IMR-90 (cell line): ENCODE data around the gene MGAT4C. TPM values are rescaled to one million over a fixed set of nuclear protein-coding genes. Genes with fewer than 3 reads are reported as not detected.
A peak's percentile ranks its signal among the peaks of the same experiment; 100 is the strongest.

ENCODE experiments used
- ATAC-seq: fragments of 200-7000 bp; cut with Tn5 transposase; 2 replicates; pipeline ENCODE4 v1.9.1; 2020; ENCODE audit warnings: low read depth, mild to moderate bottlenecking, moderate library complexity
- BruUV-seq: library from RNA; stranded (reverse); fragments of 400-500 nt; replicated peaks from 2 replicates; lab custom pipeline; 2021; lab: Mats Ljungman, UMichigan
- CTCF ChIA-PET: fragments of 300-600 bp; formaldehyde crosslinking; extraction: SDS; loops from one replicate; lab custom pipeline; 2021; ENCODE audit warnings: antibody characterized with exemption; lab: Yijun Ruan, JAX
- POLR2A ChIA-PET: fragments of 300-600 bp; sonication (Branson Sonifier 250); formaldehyde crosslinking; loops from one replicate; lab custom pipeline; 2022; ENCODE audit warnings: antibody characterized with exemption; ENCODE audit not compliant: unreplicated experiment; lab: Charles Lee
- DNase-seq: peaks from one replicate; pipeline ENCODE4 v3.0.0; 2013
- H2AFZ ChIP-seq: replicated peaks from 2 replicates; pipeline ENCODE3; 2013; ENCODE audit warnings: low read length, mild to moderate bottlenecking; ENCODE audit not compliant: poor library complexity
- H2AK5ac ChIP-seq: 2 replicates; pipeline ENCODE4 v1.6.1; 2013; ENCODE audit warnings: low read depth, low read length, inconsistent platforms
- H2AK9ac ChIP-seq: replicated peaks from 2 replicates; pipeline ENCODE3; 2013; ENCODE audit warnings: mild to moderate bottlenecking, low read depth, low read length, moderate library complexity; ENCODE audit not compliant: poor library complexity
- H2BK120ac ChIP-seq: 2 replicates; pipeline ENCODE4 v1.6.1; 2013; ENCODE audit warnings: low read depth, low read length, inconsistent platforms
- H2BK15ac ChIP-seq: 3 replicates; pipeline ENCODE4 v1.6.1; 2013; ENCODE audit warnings: low read depth, low read length, inconsistent platforms
- H2BK20ac ChIP-seq: 2 replicates; pipeline ENCODE4 v1.6.1; 2013; ENCODE audit warnings: low read depth, mild to moderate bottlenecking, inconsistent platforms, low read length, moderate library complexity
- H2BK5ac ChIP-seq: 2 replicates; pipeline ENCODE4 v1.6.1; 2013; ENCODE audit warnings: mild to moderate bottlenecking, low read depth, low read length, inconsistent platforms; ENCODE audit not compliant: poor library complexity, severe bottlenecking
- H3K14ac ChIP-seq: replicated peaks from 2 replicates; pipeline ENCODE4 v1.6.1; 2013; ENCODE audit warnings: low read depth, low read length, inconsistent platforms
- H3K18ac ChIP-seq: 2 replicates; pipeline ENCODE4 v1.6.1; 2013; ENCODE audit warnings: low read depth, low read length, control low read depth
- H3K23ac ChIP-seq: 2 replicates; pipeline ENCODE4 v1.6.1; 2013; ENCODE audit warnings: low read depth, low read length, inconsistent platforms
- H3K27ac ChIP-seq: 2 replicates; pipeline ENCODE4 v1.5.1; 2013; ENCODE audit warnings: mild to moderate bottlenecking, control low read depth, low read length; ENCODE audit not compliant: insufficient read depth
- H3K27me3 ChIP-seq: 2 replicates; pipeline ENCODE4 v1.6.1; 2013; ENCODE audit warnings: low read length; ENCODE audit not compliant: control insufficient read depth, insufficient read depth
- H3K36me3 ChIP-seq: 2 replicates; pipeline ENCODE4 v1.6.1; 2013; ENCODE audit warnings: low read length, mixed read lengths; ENCODE audit not compliant: control insufficient read depth, insufficient read depth
- H3K4ac ChIP-seq: 2 replicates; pipeline ENCODE4 v1.6.1; 2013; ENCODE audit warnings: low read depth, low read length, inconsistent platforms
- H3K4me1 ChIP-seq: 2 replicates; pipeline ENCODE4 v1.6.1; 2013; ENCODE audit warnings: low read length, mixed read lengths; ENCODE audit not compliant: control insufficient read depth, insufficient read depth
- H3K4me2 ChIP-seq: 2 replicates; pipeline ENCODE4 v1.6.1; 2013; ENCODE audit warnings: low read depth, mild to moderate bottlenecking, control low read depth, low read length, moderate library complexity
- H3K4me3 ChIP-seq: 2 replicates; pipeline ENCODE4 v1.5.1; 2013; ENCODE audit warnings: low read depth, mild to moderate bottlenecking, control low read depth, low read length, moderate library complexity; ENCODE audit not compliant: insufficient read depth
- H3K56ac ChIP-seq: 2 replicates; pipeline ENCODE4 v1.6.1; 2013; ENCODE audit warnings: low read length, inconsistent platforms; ENCODE audit not compliant: insufficient read depth; ENCODE audit errors: extremely low read depth
- H3K79me1 ChIP-seq, 2 experiments: 2 replicates each; pipeline ENCODE4 v1.6.1; 2013; ENCODE audit warnings: low read length in 2 of 2, inconsistent platforms in 1 of 2, low read depth in 1 of 2
- H3K9ac ChIP-seq: 2 replicates; pipeline ENCODE4 v1.6.1; 2013; ENCODE audit warnings: low read depth, low read length, control low read depth
- H3K9me1 ChIP-seq: 2 replicates; pipeline ENCODE4 v1.6.1; 2013; ENCODE audit warnings: low read length, inconsistent platforms; ENCODE audit not compliant: insufficient read depth
- H3K9me3 ChIP-seq: 2 replicates; pipeline ENCODE4 v1.6.1; 2013; ENCODE audit warnings: low read length; ENCODE audit not compliant: control insufficient read depth, insufficient read depth
- H4K20me1 ChIP-seq: 2 replicates; pipeline ENCODE4 v1.6.1; 2013; ENCODE audit warnings: low read length, inconsistent platforms; ENCODE audit not compliant: insufficient read depth
- H4K5ac ChIP-seq: 2 replicates; pipeline ENCODE4 v1.6.1; 2013; ENCODE audit warnings: mild to moderate bottlenecking, low read depth, low read length, control low read depth
- H4K8ac ChIP-seq, 2 experiments: 2 replicates each; pipeline ENCODE4 v1.6.1; 2013; ENCODE audit warnings: low read depth in 2 of 2, low read length in 2 of 2, control low read depth in 1 of 2, inconsistent platforms in 1 of 2
- H4K91ac ChIP-seq: 2 replicates; pipeline ENCODE4 v1.6.1; 2013; ENCODE audit warnings: low read depth, low read length, inconsistent platforms; ENCODE audit not compliant: insufficient read depth
- CHD1 ChIP-seq: IDR thresholded peaks from 2 replicates; pipeline ENCODE4 v1.6.1; 2012; ENCODE audit warnings: low read depth, low read length, improper control_type of control experiment
- POLR2A ChIP-seq: IDR thresholded peaks from 2 replicates; pipeline ENCODE4 v1.6.1; 2012; ENCODE audit warnings: mild to moderate bottlenecking, low read depth, low read length
- RAD21 ChIP-seq: IDR thresholded peaks from 2 replicates; pipeline ENCODE4 v1.6.1; 2012; ENCODE audit warnings: low read length, improper control_type of control experiment
- WGBS, 2 experiments: methylation state at CpG; one replicate each; pipeline versions ENCODE4 v1.1.5 to v1.1.7; 2013; ENCODE audit warnings: missing lambda C conversion rate in 2 of 2; ENCODE audit not compliant: insufficient read length in 1 of 2; ENCODE audit errors: extremely low coverage in 2 of 2; 5-methylcytosine and 5-hydroxymethylcytosine counted together
- dilution Hi-C: fragments of 300-500 bp; cut with HindIII; formaldehyde crosslinking; loops from one replicate; pipeline ENCODE4 v1.14.3; 2018; ENCODE audit warnings: low sequenced_read_pairs; ENCODE audit not compliant: unreplicated experiment
- in situ Hi-C: fragments of 300-500 bp; cut with MboI; formaldehyde crosslinking; loops from 3 replicates; pipeline ENCODE4 v1.14.3; 2019; ENCODE audit warnings: low sequenced_read_pairs, inconsistent platforms, mixed read lengths
- intact Hi-C: fragments of 100-400 bp; cut with micrococcal nuclease; formaldehyde crosslinking; loops from 2 replicates; pipeline ENCODE4 v1.10.0; 2022
- polyA plus RNA-seq, 3 experiments: library from polyadenylated mRNA; depleted of rRNA; stranded (reverse); fragments of >200 nt; gene quantifications; 2 replicates each; pipeline ENCODE4 v1.2.3, GENCODE V29; 2012; ENCODE audit warnings: low replicate concordance in 1 of 3
- total RNA-seq: library from RNA; depleted of rRNA; stranded (reverse); fragments of >200 nt; gene quantifications from 2 replicates; pipeline ENCODE4 v1.2.3, GENCODE V29; 2012
- TF ChIP-seq, protein P1 (sequence below): fragments of 150-350 bp; IDR thresholded peaks from 2 replicates; pipeline ENCODE4 v1.6.1; 2016; ENCODE audit warnings: low read depth, mild to moderate bottlenecking, low read length, moderate library complexity, borderline replicate concordance
- TF ChIP-seq, protein P2 (sequence below): conservative IDR thresholded peaks from 2 replicates; pipeline ENCODE4 v1.5.1; 2012; ENCODE audit warnings: mild to moderate bottlenecking, low read depth, low read length, improper control_type of control experiment

MGAT4C gene
- total and polyA plus RNA-seq, 2 of the 4 experiments (the other 2 are of a cell fraction): not detected

DNA sequence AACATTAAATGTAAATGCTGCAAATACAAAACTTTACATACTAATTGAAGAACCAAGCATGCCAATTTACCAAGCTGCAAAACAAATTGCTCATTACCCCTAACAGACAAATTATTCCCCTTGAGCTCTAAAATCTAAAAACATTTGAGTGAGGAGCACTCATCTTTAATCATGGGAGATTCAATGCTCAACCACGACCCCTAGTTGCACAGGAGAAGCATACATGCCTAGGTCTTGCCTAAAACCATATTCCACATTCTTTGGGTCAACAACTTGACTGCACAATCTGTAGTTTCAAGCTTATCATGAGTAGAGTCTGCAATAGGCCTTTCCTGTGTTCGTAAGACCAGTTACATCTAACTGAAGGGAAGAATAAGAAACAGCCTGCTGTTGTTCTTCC lies 69.7 kb downstream of the MGAT4C start:
- Histone ChIP-seq H3K79me1 (no peaks in the 10 kb centered on the region), H3K14ac (no peak overlapping the region), H3K4me3 (no peak overlapping the region), H3K4ac (no peak overlapping the region), H2BK15ac (no peak overlapping the region), H3K23ac (no peak overlapping the region), H3K27ac (no peak overlapping the region), H3K36me3 (no peaks in the 10 kb centered on the region), H4K20me1 (no peaks in the 10 kb centered on the region), H2BK20ac (no peak overlapping the region), H2AK5ac (no peak overlapping the region), H4K5ac (no peak overlapping the region), H3K27me3 (no peaks in the 10 kb centered on the region), H3K4me1 (no peaks in the 10 kb centered on the region), H3K9me3 (no peaks in the 10 kb centered on the region), H2AK9ac (no peak overlapping the region), H3K4me2 (no peak overlapping the region), H2AFZ (no peak overlapping the region), H2BK5ac (no peak overlapping the region), H3K9me1 (no peaks in the 10 kb centered on the region), H4K91ac (no peak overlapping the region), H3K9ac (no peak overlapping the region), H3K18ac (no peak overlapping the region), H2BK120ac (no peak overlapping the region), H4K8ac (no peak overlapping the region), H3K56ac (no peak overlapping the region)
- BruUV-seq: no TSS peak
- DNase-seq (peak; percentile 14), ATAC-seq (no peak)
- CTCF ChIA-PET: interaction anchor here (0.7 kb wide), 1 partner anchor 10 kb away, joined by 3 read pairs; no protein-coding TSS in a partner anchor
- WGBS, 2 experiments: no CpG with 5 or more reads among the region's 2 CpGs
- intact Hi-C loops: no loop called here
- dilution Hi-C loops: no loop called here
- in situ Hi-C loops: no loop called here
- POLR2A ChIA-PET: interaction anchor here (0.7 kb wide), 1 partner anchor 1807 kb away, joined by 3 read pairs; no protein-coding TSS in a partner anchor
- TF ChIP-seq, protein P1, sequence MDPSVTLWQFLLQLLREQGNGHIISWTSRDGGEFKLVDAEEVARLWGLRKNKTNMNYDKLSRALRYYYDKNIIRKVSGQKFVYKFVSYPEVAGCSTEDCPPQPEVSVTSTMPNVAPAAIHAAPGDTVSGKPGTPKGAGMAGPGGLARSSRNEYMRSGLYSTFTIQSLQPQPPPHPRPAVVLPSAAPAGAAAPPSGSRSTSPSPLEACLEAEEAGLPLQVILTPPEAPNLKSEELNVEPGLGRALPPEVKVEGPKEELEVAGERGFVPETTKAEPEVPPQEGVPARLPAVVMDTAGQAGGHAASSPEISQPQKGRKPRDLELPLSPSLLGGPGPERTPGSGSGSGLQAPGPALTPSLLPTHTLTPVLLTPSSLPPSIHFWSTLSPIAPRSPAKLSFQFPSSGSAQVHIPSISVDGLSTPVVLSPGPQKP: no peak
- TF ChIP-seq, protein P2, sequence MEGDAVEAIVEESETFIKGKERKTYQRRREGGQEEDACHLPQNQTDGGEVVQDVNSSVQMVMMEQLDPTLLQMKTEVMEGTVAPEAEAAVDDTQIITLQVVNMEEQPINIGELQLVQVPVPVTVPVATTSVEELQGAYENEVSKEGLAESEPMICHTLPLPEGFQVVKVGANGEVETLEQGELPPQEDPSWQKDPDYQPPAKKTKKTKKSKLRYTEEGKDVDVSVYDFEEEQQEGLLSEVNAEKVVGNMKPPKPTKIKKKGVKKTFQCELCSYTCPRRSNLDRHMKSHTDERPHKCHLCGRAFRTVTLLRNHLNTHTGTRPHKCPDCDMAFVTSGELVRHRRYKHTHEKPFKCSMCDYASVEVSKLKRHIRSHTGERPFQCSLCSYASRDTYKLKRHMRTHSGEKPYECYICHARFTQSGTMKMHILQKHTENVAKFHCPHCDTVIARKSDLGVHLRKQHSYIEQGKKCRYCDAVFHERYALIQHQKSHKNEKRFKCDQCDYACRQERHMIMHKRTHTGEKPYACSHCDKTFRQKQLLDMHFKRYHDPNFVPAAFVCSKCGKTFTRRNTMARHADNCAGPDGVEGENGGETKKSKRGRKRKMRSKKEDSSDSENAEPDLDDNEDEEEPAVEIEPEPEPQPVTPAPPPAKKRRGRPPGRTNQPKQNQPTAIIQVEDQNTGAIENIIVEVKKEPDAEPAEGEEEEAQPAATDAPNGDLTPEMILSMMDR: peak; percentile 29
- TF ChIP-seq POLR2A (no peak), RAD21 (0 out of 2 replicates have a peak, but pooled peaks have one; percentile 4), CHD1 (no peak)
